AG09309 (cell line): Measurements from ENCODE around the gene LIN28A.

Source experiments
- DNase-seq: peaks from one replicate; pipeline ENCODE4 v3.0.0-alpha.2; 2010; ENCODE audit warnings: low read depth
- H3K4me3 ChIP-seq: 2 replicates; pipeline ENCODE4 v1.5.1; 2011; ENCODE audit warnings: mild to moderate bottlenecking, low read depth, low read length, moderate library complexity; ENCODE audit not compliant: control insufficient read depth
- CTCF ChIP-seq: IDR thresholded peaks from 2 replicates; pipeline ENCODE4 v1.5.1; 2011; ENCODE audit warnings: mild to moderate bottlenecking, low read depth, low read length, inconsistent platforms; ENCODE audit not compliant: insufficient read depth, control insufficient read depth; ENCODE audit errors: missing control alignments

The LIN28A gene

GRCh38 chr1:26413031-26413430 lies 2.4 kb downstream of the LIN28A start:
- no peak overlapping the region for H3K4me3 ChIP-seq
- TF ChIP-seq CTCF, result no peak
- no peak for DNase-seq

GRCh38 chr1:26417111-26417759 lies 6.6 kb downstream of the LIN28A start:
- peak; percentile 92 for TF ChIP-seq CTCF
- DNase-seq, result no peak
- H3K4me3 ChIP-seq, result no peak overlapping the region

GRCh38 chr1:26418865-26419349 lies 8.3 kb downstream of the LIN28A start:
- no peak for TF ChIP-seq CTCF
- no peak overlapping the region for H3K4me3 ChIP-seq
- no peak for DNase-seq

GRCh38 chr1:26419494-26419893 lies 8.9 kb downstream of the LIN28A start:
- no peak for TF ChIP-seq CTCF
- H3K4me3 ChIP-seq, result no peak overlapping the region
- DNase-seq, result no peak

GRCh38 chr1:26429721-26430120 lies 19.1 kb downstream of the LIN28A start:
- DNase-seq, result no peak
- no peak overlapping the region for H3K4me3 ChIP-seq
- no peak for TF ChIP-seq CTCF

- peak within 1 kb of the TSS; percentile 78 for H3K4me3 ChIP-seq
- peak; percentile 84 for DNase-seq
- no peak for TF ChIP-seq CTCF
These were observed 21.5 kb downstream of the LIN28A start, which contains the start of gene DHDDS for GRCh38 chr1:26431979-26432695. Gene DHDDS (plus strand): TSS chr1:26432321. CDS start chr1:26432946, 625 bp downstream.

- no peak for DNase-seq
- H3K4me3 ChIP-seq, result peak overlapping the region; percentile 78
- no peak for TF ChIP-seq CTCF
These were observed 22.2 kb downstream of the LIN28A start for GRCh38 chr1:26432793-26433192.
